Prostate gland (tissue), 2 donors: ENCODE results near the gene MBNL2.

ENCODE experiments used
- CTCF ChIP-seq, 4 experiments: fragments of 200-600 bp in 2 of 4; fragments of 450-650 bp in 2 of 4; sonication (generic) in 2 of 4; IDR thresholded peaks; 1 replicate in 3 of 4; 2 replicates in 1 of 4; pipeline ENCODE4 v1.5.1; 2016 to 2019; ENCODE audit warnings: antibody characterized with exemption in 4 of 4, mild to moderate bottlenecking in 2 of 4, moderate library complexity in 2 of 4
- POLR2AphosphoS5 ChIP-seq: sonication (generic); formaldehyde crosslinking; IDR thresholded peaks from one replicate; pipeline ENCODE4 v1.6.1; 2017; ENCODE audit warnings: antibody characterized with exemption

- TF ChIP-seq CTCF (IDR thresholded peaks at IDR 0.05) (no peak), POLR2AphosphoS5 (no peak)
Measured at GRCh38 chr13:97226788-97227627, 4.9 kb downstream of the MBNL2 start.
